ENCODE results near the gene HOXB3.
A peak's percentile ranks its signal among the peaks of the same experiment; 100 is the strongest.

The HOXB3 gene

DNA sequence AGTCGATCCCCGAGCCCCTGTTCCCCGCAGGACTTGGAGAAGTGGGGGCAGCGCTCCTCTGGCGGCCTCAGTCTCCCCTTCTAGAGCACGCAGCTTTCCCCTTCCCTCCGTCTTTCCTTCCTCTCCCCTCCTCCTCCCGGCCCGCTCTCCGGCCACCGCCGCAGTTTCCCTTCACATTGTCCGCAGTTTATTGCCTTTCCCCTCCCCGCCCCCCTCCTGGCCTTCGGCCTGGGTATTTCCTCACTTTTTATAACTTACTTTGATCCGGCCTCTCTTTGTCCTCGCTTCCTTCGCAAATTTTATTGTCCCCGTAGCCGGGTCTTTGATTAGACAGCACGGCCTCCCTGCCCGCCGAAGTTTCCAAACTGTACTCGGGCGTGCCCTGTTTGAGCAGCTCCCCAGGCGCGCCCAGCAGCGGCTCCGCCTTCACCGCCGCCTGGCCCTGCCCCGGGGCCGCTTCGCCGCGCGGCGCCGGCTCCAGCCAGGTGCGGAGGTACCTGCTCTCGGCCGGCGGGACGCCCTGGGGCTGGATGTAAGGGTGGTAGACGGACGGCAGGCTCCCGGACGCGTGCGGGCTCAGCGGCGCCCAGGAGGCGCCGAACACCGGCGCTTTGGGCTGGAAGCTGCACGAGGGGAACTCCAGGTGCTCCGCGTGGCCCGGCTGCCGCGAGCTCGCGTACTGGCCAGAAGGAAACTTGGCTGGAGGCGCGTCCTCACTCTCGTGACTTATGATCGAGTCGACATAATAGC, 35.6 kb upstream of the HOXB3 start:
- DNase-seq (ENCODE audit: low read depth) = peak; percentile 46

DNA sequence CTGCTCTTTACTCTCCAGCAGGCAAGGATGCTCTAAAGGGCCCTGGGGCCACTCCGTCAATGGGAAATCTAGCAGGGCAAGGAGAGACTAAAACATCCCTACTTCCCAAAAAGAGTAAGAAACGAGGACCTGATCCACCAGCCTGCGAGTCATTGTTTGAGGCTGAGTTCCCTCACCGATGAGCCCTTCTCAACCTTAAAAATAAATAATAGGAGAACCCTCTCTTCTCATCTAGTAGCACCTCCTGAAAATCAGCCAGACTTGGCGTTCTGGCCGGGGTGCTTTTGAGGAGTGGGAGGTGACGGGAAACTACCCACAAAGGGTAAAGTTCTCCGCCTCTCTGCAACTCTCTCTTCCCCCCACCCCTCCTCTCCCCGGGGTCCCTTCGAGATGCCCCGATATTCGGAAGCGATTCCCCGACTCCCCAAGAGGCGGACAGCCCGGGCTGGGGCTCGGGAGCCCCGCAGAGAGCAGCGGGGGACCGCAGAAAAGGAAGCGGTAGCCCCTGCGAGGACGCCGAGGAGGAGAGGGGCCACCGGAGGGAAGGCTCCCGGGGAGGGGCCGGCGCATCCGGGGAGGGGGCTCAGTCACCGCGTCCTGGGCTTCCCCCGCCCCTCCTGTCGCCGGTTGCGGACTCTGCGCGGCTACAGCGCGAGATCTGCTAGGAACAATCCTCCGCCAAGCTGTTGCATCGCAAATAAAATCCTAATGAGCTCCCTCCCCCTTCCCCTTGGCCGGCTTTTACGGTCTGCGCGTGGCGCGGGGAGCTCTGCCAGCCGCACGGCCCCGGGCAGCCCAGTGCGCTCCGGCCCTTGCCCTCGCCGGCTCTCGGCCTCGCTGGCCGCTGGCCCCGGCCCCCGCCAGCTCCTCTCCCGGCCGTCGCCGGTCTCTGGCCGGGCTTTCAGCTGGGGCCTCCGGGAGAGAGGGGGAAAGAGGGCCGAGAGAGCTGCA, 34.8 kb upstream of the HOXB3 start:
- DNase-seq (ENCODE audit: low read depth) = peak; percentile 41

DNA sequence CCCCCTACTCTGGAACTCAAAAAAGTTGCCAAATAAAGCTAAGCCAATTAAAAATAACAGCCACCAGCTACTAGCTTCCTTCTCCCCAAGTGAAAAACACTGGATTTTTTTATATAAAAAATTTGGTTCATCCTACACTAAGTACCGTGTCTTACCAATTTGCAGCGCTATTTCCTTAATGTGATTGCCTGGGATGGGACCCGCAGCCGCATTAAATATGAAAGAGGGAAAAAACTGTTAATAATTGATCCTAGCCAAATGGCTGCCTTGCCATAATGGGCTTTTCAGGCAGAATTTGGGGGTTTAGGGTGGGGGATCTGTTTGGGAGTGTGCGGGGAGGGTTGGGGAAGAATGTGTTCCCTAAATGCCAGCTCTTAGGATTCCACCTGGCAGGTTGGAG, 34.1 kb upstream of the HOXB3 start:
- no peak for DNase-seq (ENCODE audit: low read depth)

DNA sequence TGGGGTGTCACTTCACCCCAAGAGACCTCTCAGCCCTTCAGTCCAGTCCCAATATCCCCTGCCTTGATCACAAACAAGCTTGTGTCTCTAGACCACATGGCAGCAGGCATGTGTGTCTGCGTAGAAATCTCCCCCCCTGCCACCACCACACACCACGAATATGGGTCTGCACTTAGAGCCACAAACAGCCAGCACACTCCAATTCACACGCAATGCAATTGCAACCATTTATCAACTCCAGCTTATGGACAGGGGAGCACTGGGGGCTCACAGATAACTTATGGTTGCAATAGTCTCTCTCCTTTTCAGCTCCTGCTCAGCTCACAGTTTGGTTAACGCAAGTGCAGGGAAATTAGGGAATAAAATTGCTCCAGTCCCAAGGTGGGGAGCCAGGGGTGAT, 33.5 kb upstream of the HOXB3 start:
- no peak for DNase-seq (ENCODE audit: low read depth)

DNA sequence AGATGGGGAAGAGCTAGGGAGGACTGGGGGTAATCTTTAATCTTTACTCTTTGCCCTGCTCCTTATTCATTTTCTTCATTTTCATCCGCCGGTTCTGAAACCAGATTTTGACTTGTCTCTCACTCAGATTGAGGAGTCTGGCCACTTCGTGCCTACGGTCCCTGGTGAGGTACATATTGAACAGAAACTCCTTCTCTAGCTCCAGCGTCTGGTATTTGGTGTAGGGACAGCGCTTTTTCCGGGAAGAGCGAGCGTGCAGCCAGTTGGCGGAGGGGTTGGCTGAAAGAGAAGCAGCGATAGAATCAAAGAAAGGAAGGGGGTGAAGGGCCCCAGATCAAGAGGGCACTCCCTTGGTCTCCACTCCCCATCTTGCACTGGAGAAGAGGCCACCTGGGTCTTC, 32.8 kb upstream of the HOXB3 start:
- no peak for DNase-seq (ENCODE audit: low read depth)

DNA sequence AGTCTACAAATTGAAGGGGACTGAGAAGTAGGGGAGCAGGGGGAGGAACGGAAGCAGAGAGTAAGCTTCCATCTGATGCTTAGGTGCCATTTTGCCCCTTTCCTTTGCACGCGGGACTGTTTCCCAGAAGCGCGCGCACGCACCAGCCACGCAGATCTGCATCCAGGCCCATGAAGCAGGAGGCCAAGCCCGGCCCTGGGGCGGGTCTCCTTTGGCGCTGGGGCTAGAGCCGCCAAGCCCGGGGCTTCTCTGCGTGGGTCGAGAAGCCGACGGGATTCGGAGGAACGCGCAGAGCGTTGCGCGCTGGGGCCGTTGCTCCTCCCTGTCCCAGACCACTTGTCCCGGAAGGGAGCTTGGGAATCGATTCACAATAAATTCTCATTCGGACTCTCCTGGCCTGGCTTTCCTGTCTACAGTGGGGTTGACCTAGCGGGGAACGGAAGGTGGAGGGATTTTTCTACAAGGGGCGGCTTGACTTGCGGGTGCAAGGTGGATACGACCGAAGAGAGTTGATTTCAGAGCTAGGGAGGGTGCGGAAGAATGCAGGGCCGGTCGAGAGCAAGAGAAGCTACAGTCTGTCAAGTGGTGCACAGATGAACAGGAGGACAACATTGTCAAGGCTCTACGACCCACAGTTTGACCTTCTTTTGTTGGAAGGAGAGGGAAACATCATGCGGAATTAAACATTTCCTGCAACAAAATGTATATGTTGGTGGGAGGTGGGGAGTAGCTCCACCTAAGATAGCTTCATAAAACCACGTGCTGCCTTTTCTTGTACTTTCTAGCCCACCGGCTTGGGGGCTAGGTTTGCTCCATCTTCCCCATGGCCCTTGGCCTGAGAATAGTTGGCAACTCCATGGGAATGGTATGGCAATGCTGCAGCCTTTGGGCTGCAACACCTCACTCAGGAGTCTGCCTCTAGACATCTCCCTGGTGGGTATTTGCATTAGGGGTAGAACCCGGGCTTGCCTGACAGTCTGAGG, 31.7 kb upstream of the HOXB3 start:
- no peak for DNase-seq (ENCODE audit: low read depth)

DNA sequence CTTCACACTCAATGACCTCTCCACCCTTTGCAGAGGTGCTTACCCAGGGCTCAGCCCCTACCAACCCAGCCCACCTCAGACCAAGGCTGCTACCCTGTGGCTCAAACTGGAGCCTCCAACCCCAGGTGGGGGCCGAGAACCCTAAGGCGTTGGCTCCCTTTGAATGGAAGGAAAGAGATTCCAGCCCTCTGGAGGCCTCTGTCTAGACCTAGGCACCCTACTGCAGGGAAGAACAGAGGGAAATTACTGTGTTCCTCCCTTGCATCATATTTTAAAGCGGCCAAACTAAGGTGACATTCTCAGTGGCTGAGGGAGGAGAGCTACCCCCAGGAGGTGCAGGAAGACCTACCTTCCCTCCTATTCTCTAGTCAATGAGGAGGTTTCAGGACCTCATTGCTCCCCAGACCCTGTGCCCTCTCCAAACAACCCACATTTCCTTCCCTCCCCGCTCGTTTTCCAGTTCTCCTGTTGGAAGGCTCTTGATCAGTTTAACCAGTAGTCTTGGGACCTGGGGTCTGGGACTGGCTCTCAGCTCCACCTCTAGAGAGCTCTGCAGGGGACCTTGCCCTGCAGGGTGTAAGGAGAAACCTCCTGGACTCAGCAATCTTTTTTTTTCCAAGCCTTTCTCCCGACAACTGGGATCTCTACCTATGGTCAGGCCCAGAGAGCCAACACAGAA, 30.6 kb upstream of the HOXB3 start:
- DNase-seq (ENCODE audit: low read depth) = no peak

DNA sequence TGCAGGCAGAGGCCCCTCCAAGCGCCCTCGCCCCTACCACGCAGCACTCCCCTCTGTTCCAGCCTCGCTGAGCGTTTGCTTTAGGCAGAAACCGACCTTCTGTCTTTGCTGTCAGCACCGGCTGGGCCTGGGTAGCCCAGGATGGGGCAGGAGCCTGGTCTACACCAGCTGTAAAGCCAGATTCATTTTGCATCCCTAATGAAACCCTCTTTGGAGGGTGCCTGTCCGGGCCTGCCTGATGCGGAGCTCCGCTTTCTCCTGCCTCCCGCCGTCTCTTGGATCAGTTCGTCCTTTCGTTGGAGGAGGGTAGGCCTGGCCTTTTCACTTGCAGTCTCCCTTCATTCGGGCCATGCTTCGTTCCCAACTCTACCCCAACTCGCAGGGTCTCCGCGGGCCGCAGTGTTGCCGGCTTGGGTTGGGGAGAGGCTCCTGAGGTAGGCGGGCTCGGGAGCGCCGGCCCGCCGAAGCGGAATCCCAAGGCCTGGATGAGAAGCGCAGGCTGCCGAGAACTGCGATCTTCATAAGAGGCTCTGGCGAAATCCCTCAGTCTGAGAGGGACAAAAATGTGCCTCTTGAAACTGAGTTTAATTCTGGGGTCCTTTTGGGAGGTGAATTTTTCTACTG, 29.9 kb upstream of the HOXB3 start:
- no peak for DNase-seq (ENCODE audit: low read depth)

DNA sequence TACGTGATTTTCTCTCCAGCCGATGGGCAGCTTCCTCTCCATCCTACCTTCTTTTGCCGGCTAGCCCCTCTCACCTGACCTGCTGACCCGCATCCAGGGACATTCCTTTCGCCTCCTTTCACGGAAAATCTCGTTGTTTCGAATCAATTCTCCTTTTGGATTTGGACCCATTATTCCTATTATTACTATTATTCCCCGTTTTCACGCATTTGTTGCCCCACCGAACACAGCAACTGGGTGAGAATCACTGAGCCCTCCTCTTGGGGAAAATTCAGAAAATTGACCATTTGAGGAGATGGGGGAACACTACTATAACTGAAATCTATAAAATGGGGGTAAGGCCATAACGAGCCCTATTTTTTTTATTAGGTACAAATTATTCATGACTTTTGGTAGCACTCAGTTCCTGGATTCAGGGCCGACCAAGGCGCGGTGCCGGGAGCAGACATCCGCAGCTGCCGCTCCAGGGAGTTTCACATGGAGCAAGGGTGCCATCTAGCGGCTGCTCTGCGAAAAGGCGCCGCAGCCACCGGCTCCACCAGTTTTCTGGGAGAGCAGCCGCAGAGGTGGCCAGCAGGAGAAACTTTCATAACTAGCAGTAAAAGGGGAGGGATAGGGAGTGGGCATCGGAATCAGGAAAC, 28.3 kb upstream of the HOXB3 start:
- DNase-seq (ENCODE audit: low read depth) = peak; percentile 82

DNA sequence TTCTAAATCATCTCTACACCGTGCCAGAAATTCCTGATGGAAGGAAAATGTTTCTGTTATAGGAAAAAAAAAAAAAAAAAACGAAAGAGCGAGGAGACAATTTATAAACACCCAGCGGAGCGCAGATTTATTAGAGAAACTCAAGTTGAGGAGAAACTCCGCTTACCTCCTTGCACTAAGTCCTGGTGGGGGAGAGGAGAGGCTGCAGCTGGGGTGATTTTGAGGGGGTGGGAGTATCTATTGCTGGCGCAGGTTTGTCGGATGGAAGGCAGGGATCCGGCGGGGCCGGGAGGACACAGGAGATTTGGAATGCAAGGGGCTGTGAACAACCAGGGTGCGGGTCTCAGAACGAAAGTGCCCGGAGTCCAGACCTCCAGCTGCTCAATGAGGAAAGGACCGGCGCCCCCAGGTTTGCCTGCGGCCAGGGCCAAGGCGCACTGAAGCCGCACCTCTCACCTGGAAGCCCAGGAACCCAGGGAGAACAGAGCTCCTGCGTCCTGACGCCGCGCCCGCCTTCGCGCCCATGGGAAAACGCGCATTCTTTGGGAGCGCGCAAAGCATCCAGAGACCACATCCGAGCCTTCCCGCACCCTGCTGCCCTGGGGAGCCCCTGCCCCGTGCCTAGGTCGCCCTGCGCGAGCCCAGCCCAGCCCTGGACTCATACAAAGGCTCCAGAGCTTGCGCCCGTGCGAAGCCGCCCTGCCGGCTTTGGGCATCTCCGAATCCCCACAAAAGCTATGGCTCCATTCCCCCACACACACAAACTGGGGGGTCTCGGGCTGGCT, 27.6 kb upstream of the HOXB3 start:
- DNase-seq (ENCODE audit: low read depth) = peak; percentile 35

DNA sequence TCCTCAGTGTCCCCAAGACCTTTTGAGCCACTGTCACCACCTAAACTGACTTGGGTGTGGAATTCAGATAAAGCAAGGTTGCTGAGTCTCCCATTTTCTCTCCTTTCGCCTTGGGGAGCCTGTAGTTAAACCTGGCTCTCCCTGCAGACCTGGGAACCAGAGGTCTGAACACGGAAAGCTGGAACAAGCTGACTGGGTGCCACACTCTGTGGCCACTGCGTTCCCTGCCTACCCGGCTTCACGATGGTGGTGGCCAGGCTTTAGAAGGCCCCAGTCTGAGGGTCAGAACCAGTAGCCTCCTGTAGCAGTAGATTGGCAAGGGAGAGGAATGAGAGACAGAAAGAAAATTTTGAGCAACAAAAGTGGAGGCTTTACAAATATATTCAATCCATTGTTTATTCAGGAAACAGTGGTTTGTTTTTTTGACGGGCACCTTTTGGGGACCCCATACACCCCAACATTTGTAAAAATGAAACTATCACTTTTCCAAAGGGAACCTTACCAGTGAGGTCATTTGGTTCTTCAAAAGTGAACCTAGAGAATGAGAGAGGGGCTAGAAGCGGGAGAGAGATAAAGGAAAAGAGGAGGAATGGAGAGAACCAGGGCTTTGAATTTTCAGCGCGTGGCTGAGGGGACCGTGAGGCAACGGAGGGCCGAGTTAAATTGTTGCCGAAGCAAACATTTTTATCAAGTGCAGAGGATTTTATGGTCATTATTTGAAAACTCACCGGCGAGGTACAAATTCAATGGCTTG, 26.9 kb upstream of the HOXB3 start:
- peak; percentile 27 for DNase-seq (ENCODE audit: low read depth)

DNA sequence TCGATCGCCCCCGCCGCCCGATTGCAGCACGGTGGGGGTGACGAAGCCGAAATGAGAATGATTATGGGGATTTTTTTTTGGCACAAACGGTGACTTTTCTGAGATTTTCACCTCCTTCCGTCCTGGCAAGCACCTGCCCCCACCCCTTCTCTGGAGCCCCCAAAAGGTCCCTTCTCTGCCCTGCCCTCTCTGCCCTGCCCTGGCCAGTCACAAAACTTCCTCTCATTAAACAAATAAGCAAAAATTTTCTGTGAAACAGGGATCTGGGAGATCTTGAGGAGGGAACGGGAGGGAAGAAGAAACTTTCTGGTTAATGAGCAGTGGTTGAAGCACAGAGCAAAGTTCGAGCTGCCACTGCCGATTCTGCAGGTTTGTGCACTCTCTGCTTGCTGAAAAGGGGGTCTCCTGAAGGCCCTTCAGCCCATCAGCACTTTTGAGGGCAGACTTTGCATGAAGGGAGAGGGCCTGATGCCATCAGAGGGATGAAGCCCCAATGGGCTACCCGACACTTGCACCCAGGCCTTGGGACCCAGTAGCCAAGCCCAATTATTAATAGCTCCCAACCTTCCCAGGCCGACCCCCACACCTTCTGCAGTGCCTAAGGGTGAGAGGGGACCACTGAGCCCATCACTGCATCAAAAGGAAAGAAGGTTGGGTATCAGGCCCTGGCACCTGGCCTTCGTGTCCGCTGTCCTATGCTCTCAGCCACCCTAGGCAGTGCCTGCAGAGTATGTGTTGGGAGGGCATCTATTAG, 26.1 kb upstream of the HOXB3 start:
- peak; percentile 32 for DNase-seq (ENCODE audit: low read depth)

DNA sequence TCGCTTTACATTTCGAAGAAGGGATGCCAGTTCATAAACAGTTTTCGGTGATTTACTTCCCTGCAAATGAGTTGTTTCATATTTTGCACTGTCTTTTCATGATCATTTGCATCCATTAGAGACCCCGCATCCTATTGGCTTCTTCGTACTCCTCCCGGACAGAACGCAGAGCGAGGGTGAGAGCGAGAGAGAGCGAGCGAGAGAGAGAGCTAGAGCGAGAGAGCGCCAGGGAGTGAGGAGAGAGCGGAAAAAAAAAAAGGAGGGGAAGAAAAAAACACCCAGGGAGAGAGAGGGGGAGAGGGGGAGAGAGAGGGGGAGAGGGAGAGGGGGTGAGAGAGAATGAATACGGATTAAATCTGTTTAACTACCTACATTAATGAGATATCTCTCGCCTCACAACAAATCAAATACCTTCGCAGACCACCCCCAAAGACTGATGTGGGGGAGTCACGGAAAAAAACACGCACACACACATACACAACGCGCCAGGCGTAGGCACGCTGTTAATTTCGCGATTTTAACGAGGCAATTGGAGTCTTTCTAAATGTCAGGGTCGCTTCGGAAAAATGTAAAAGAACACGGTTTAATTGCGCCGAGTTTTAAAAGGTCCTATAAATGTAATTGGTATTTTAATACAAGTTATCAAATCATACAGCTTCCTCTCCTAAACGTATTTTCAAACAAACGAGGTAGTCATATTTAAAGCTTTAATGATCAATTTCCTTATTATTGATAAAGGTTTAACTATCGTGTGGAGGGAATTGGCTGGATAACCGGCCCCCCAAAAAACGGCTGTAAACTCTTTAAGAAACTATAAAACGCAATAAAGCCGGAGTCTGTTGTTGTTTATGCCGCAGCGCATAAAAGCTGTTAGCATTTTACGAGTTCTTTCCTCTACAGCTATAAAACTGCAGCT, 25.3 kb upstream of the HOXB3 start, which contains the start of gene HOXB8:
TSS of gene HOXB8 (minus strand) at position 246 of the 916 bp plus-strand sequence. CDS start 588 bp downstream, outside the sequence.
- DNase-seq (ENCODE audit: low read depth) = peak; percentile 89

DNA sequence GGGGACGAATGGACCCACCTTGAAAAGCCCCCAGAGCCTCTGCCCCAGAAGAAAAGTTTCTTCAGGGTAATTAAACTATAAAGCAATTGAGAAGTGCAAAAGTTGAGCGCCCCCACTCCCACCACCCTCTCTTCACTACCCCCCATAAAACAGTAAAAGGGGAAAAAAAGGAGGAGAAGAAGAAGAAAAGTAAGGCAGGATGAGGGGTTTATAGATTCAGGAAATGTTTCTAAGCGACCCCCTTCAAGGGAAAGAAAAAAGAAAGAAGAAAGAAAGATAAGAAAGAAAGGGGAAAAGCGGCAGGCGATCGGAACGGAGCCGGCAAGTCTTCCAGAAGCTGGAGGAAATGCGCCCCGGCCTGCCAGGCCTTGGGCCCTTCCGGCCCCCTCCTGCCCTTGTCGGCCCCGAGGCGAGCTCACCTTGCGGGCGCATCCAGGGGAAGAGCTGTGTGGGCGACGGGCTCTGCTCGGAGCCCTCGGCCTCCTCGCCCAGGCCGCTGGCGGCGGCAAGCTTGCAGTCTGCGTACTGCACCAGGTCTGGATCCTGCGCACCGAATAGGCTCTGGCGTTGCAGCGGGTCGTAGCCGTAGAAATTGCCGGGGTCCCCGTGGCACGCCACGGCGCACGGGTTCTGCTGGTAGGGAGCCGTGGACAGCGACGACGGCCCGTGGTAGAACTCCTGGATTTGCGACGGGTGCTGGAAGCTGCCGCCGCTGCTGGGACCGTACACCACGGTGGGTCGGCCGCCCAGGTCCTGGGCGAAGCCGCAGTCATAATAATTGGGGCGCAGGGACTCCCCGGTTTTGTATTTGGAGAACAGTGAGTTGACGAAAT, 24.0 kb upstream of the HOXB3 start:
- DNase-seq (ENCODE audit: low read depth) = peak; percentile 57

DNA sequence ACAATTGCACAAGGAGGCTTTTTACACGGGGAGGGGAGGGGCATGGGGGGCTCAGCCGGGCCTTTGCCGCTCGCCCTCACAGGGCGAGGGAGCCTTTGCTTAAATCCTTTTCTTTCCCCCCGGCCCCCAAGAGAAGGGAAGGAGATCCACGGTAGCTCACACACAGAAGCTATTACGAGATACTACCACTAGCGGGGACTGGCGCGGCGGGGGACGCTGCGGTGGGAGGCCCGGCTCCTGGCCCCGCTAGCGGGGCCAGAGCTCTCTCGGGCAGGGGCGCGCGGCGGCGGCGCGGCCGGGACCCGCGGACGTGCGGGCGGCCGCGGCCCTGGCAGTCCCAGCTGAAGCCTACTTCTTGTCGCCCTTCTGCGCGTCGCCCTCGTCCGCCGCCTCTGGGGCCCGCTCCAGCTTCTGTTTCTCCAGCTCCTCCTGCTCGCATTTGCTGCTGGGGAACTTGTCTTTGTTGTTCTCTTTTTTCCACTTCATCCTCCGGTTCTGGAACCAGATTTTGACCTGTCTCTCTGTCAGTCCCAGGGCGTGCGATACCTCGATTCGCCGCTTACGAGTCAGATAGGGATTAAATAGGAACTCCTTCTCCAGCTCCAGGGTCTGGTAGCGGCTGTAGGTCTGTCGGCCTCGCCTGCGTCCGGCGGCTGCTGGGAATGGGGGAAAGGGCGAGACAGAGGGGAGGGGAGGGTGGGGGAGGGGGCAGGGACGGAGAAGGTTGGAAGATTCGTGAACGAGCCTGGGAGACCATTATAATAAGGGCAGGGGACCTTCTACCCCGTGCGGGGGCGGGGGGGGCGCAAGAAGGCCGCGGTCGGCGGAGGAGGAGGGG, 23.0 kb upstream of the HOXB3 start:
- DNase-seq (ENCODE audit: low read depth) = peak; percentile 68

Data from amniotic epithelial cell (primary cell).